ENCODE measurements around the gene XXYLT1. TPM values are rescaled to one million over a fixed set of nuclear protein-coding genes. Genes with fewer than 3 reads are reported as not detected.
A peak's percentile ranks its signal among the peaks of the same experiment; 100 is the strongest.

XXYLT1 gene
- total and polyA plus RNA-seq, 2 of the 8 experiments (the other 6 are each of a cell fraction or from before 2014, with no cell fraction given): 18.9 to 23.8 TPM

GRCh38 chr3:195093731-195094130 lies 177.2 kb downstream of the XXYLT1 start:
- Histone ChIP-seq H3K9ac (replicated peaks in 1 of 4; ENCODE audit: extremely low read depth in 1 of 4, low read depth in 3 of 4, low read length in 3 of 4) (no peak overlapping the region), H3K14ac (ENCODE audit: insufficient read length) (no peak overlapping the region), H3K4ac (replicated peaks; ENCODE audit: insufficient read length, low read depth, low read length) (no peak overlapping the region), H3K79me2 (ENCODE audit: control insufficient read depth in 1 of 2, insufficient read depth in 2 of 2, low read length in 2 of 2) (peaks cover 0 to 8% of the 10 kb centered on the region in 2 experiments; a peak in 2 of 4 replicates), H3K56ac (replicated peaks; ENCODE audit: insufficient read length, low read depth, low read length) (no peak overlapping the region), H3K4me2 (ENCODE audit: insufficient read depth in 1 of 2, low read depth in 2 of 2, low read length in 2 of 2) (no peak overlapping the region), H3K79me1 (ENCODE audit: low read depth, low read length) (peaks cover 3% of the 10 kb centered on the region; the same call in 1 of the 2 replicates), H3K18ac (ENCODE audit: extremely low read depth, low read length) (no peak overlapping the region), H3K23ac (ENCODE audit: insufficient read length) (no peak overlapping the region), H4K91ac (replicated peaks; ENCODE audit: insufficient read length, low read length) (no peak overlapping the region), H3K27me3 (replicated peaks in 1 of 4; ENCODE audit: control insufficient read depth in 3 of 4, extremely low read depth in 1 of 4, insufficient read depth in 3 of 4, low read length in 3 of 4) (no peaks in the 10 kb centered on the region), H3K27ac (ENCODE audit: low read depth, low read length) (no peak overlapping the region), H3K4me3 (ENCODE audit: extremely low read depth in 1 of 4, insufficient read depth in 2 of 4, low read depth in 3 of 4, low read length in 4 of 4) (no peak overlapping the region), H3K9me3 (ENCODE audit: insufficient read depth in 2 of 2, low read depth in 1 of 2, low read length in 1 of 2) (peaks cover 0 to 2% of the 10 kb centered on the region in 2 experiments; a peak in 1 of 4 replicates), H3K23me2 (ENCODE audit: low read depth, low read length) (no peaks in the 10 kb centered on the region), H2AFZ (ENCODE audit: low read length) (no peak overlapping the region), H2AK5ac (ENCODE audit: low read depth, low read length) (no peak overlapping the region), H3K4me1 (replicated peaks in 1 of 4; ENCODE audit: control insufficient read depth in 3 of 4, insufficient read depth in 4 of 4, low read length in 3 of 4) (no peaks in the 10 kb centered on the region; a peak in 3 of 7 replicates), H3K36me3 (ENCODE audit: control insufficient read depth in 2 of 4, insufficient read depth in 4 of 4, low read length in 3 of 4) (no peaks in the 10 kb centered on the region), H2BK12ac (ENCODE audit: low read depth, low read length) (no peak overlapping the region), H2BK120ac (replicated peaks; ENCODE audit: low read depth, low read length) (no peak overlapping the region), H4K8ac (ENCODE audit: extremely low read depth, insufficient read depth, low read length) (peak overlapping the region; percentile 69; the same call in 1 of the 2 replicates), H4K5ac (ENCODE audit: insufficient read length, low read depth, low read length) (no peak overlapping the region), H2BK20ac (ENCODE audit: low read length) (no peak overlapping the region), H2BK5ac (ENCODE audit: low read depth, low read length) (0 out of 2 replicates have a peak overlapping the region, but pooled peaks have one; percentile 9), H2BK15ac (ENCODE audit: low read length) (no peak overlapping the region), H4K20me1 (replicated peaks in 1 of 2; ENCODE audit: control insufficient read depth in 1 of 2, insufficient read depth in 2 of 2, low read length in 2 of 2) (peaks cover 0 to 4% of the 10 kb centered on the region in 2 experiments)
- DNase-seq (ENCODE audit: low read depth in 1 of 2, low spot score in 2 of 2) (no peak), FAIRE-seq (no peak)
- POLR2A ChIA-PET (ENCODE audit: partially characterized antibody): no interaction called here
- CTCF ChIA-PET (ENCODE audit: partially characterized antibody): interaction anchor here (1.0 to 5.2 kb wide), 2 partner anchors 13 to 29 kb away, joined by 3 to 21 read pairs; no protein-coding TSS in a partner anchor
- 89% methylated on average over 9 of the region's 9 CpGs; no CpG with 5 or more reads in 1 of the 2 experiments for WGBS, 2 experiments (ENCODE audit: extremely low coverage in 1 of 2, insufficient coverage in 1 of 2, insufficient read length in 1 of 2, insufficient replicate concordance in 2 of 2, low coverage in 1 of 2, low lambda C conversion rate in 2 of 2, missing lambda C conversion rate in 1 of 2)
- TF ChIP-seq POLR2AphosphoS5 (IDR thresholded peaks at IDR 0.05; ENCODE audit: low read depth, low read length) (no peak), POLR2A (IDR thresholded peaks at IDR 0.05; ENCODE audit: control extremely low read depth in 1 of 2, low read depth in 2 of 2, low read length in 2 of 2) (no peak), ZNF274 (IDR thresholded peaks at IDR 0.05; ENCODE audit: borderline replicate concordance, extremely low read depth, low read length) (no peak), CHD2 (IDR thresholded peaks at IDR 0.05; ENCODE audit: low read length) (no peak), KDM5A (IDR thresholded peaks at IDR 0.05; ENCODE audit: low read length) (no peak), HDAC2 (IDR thresholded peaks at IDR 0.05; ENCODE audit: borderline replicate concordance in 1 of 2, low read depth in 2 of 2, low read length in 2 of 2) (no peak), RNF2 (IDR thresholded peaks at IDR 0.05; ENCODE audit: borderline replicate concordance, low read depth, low read length, missing control alignments, poor library complexity, severe bottlenecking) (no peak), CBX5 (IDR thresholded peaks at IDR 0.05; ENCODE audit: low read depth, low read length) (no peak)
- TF ChIP-seq, protein P1, sequence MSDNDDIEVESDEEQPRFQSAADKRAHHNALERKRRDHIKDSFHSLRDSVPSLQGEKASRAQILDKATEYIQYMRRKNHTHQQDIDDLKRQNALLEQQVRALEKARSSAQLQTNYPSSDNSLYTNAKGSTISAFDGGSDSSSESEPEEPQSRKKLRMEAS (IDR thresholded peaks at IDR 0.05): no peak
